Stimulated activated CD8-positive, alpha-beta memory T cell treated with anti-CD3 and anti-CD28 coated beads, Interleukin-4, amount 100 ng/mL, for 4 hours (primary cell): Measurements from ENCODE around the gene GJB3.
A peak's percentile ranks its signal among the peaks of the same experiment; 100 is the strongest.
"Not testable (repeated sequence)": the region's sequence is repeated elsewhere in the genome, so short reads cannot be mapped to it uniquely, and the experiment has no call there.

Source experiments
- DNase-seq, 2 donors: peaks; one replicate each; pipeline ENCODE4 v3.0.0-alpha.2; 2020; ENCODE audit warnings: low read depth in 2 of 2, low spot score in 1 of 2

The GJB3 gene

DNA sequence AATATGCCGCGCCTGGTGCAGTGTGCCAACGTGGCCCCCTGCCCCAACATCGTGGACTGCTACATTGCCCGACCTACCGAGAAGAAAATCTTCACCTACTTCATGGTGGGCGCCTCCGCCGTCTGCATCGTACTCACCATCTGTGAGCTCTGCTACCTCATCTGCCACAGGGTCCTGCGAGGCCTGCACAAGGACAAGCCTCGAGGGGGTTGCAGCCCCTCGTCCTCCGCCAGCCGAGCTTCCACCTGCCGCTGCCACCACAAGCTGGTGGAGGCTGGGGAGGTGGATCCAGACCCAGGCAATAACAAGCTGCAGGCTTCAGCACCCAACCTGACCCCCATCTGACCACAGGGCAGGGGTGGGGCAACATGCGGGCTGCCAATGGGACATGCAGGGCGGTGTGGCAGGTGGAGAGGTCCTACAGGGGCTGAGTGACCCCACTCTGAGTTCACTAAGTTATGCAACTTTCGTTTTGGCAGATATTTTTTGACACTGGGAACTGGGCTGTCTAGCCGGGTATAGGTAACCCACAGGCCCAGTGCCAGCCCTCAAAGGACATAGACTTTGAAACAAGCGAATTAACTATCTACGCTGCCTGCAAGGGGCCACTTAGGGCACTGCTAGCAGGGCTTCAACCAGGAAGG lies 4.3 kb downstream of the GJB3 start:
- DNase-seq = no peak

DNA sequence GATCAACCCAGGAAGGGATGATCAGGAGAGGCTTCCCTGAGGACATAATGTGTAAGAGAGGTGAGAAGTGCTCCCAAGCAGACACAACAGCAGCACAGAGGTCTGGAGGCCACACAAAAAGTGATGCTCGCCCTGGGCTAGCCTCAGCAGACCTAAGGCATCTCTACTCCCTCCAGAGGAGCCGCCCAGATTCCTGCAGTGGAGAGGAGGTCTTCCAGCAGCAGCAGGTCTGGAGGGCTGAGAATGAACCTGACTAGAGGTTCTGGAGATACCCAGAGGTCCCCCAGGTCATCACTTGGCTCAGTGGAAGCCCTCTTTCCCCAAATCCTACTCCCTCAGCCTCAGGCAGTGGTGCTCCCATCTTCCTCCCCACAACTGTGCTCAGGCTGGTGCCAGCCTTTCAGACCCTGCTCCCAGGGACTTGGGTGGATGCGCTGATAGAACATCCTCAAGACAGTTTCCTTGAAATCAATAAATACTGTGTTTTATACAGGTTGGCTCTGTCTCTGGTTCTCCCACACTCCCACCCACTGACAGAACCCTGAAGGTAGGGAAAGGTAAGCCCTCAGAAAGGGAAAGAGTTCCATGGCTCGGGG lies 5.0 kb downstream of the GJB3 start:
- no peak for DNase-seq

DNA sequence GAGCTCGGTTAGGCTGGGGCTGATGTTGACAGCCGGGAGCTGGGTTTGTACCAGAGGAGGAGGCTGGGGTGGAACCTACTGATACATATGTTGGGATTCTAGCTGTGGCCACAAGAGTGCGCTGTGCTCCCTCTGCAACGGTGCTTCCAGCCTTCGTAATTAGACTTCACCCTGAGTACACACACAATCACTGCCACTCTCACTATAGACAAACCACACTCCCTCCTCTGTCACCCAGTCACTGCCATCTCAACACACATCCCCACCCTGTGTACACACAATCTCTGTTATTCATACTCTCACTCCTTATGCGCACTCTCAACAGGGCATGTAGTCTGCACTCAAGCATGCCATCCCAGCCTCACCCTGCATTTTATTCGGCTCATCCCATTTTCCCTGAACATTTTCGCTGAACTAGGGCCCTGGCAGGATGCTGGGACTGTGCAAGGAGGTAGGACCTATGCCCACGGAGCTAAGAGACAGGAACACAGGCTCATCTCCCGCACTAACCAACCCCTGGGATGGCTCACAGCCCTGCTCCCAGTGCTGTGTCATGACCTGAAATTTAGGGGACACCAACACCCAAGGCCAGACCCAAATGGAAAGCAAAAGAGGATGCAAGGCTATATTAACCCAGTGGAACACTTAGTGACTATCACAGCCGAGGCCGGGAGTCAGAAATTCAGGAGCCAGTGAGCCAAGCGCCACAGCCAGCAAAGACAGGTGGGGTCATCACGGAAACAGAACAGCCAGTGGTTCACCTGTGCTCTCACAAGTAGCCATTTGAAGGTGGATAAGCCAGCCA lies 5.7 kb downstream of the GJB3 start:
- DNase-seq = peak; percentile 17 to 27

DNA sequence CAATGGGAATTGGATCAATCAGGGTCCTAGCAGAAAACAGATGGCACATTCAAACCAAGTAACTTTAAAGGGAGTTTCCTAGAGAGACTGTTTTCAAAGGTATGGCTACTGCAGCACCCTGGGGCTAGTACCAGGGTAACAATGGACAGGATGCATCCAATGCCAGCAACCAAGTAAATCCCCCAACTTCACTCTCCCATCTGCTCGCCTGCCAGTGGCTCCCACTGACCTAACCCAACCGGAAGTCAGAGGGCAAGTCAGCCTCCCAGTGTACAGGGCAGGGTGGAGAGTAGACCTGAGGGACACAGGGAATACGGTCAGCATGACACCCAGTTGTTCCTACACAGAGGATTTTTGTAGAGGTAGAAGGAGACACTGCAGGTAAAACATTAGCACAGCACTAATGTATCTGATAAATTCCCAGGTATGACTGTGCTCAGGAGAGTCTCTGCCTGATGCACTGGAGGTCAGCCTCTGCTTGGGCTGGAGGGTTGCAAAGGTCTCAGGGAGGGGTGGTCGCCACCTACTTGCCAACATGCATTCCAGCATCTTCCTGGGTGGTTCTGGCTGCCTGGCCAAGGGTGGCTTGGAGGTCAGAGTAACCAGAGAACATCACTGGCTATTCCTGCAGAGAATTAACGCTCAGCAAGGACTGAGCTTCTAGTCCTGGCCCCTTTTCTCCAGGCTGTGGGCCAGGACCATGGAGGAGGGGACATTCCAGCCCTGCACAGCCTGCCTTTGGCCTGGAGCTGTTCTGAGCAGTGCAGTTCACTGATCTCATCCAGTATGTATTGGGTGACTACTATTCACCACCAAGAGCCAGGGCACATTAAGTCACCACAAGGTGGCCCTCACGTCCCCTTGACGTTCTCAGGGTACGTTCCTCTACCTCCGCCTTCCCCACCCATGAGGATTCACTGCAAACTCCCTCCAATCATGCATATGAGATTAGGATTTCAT lies 6.7 kb downstream of the GJB3 start:
- no peak for DNase-seq

DNA sequence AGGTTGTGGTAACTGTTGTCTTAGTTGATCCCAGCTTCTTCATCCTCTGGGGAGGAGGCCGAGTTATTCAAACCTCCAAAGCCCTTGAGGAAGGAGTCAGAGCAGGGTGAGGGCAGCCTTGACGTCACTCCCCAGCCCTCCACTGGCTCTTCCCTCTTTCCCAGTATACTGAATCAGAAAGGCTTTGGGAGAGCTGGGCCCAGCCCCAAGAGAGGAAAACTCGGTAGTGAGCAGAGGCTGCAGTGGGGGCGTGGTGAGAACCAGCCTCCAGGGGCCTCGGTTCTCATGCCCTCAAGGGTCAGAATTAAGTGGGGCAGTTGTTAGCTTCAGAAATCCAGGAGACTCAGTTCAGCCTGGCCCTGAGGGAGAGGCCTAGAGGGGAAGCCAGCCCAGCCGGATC lies 10.0 kb downstream of the GJB3 start:
- DNase-seq = no peak

DNA sequence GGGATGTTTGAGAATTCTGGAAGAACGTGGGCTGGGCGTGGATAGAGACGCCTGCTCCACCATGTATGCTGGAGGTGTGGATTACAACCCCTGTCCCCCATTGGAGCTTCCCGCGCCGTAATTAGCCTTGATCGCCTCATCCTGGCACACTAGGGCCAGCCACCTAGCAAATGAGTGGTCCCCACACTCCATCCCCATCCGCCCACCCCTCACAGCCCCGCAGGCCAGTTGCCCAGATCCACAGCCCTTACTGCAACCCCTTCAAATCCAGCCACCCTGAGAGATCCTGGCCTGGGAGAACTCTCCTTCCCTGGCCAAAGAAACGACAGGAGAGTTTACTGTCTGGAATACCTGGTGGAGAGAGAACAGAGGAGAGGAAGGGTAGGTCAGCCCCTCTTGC lies 11.4 kb downstream of the GJB3 start:
- no peak for DNase-seq

DNA sequence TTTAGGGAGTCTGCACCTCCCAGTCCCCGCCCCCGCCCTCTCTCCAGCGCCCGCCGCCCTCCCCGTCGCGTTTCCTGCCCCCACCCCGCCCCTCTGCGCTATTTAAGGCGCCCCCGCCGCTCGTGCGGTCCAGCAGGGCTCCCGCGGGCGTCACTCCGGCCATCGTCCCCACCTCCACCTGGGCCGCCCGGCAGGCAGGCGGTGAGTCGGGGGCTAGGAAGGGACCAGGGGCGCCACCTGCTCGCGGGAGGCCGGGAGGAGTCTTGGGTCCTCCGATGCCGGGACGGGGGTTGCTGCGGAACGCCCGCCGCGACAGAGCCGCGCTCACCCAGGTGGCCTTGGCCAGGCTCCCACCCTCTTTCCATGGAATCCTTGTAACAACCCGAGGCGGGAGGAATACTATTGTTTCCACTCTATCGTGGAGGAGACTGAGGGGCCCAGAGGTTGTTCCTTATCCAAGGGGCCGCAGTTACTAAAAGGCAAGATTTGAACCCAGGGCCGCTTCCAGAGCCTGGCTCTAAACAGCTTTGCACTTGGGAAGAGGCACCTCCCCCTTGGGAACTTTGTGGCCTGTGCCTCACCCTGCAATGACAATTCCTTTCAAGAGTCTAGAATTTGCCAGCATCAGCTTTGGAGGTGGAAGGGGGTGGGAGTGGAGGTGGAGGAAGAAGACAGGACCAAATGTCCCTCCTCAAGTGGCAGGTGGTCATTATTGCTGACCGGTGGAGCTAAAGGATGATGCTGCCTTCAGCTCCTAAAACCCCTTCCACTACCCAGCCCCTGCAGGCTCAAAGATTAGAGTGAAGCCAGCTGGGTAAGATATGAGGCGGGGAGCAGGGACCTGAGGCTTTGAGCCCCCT lies 12.1 kb downstream of the GJB3 start, which contains the start of gene GJA4:
TSS of gene GJA4 (plus strand) at position 132 of the 860 bp plus-strand sequence. CDS start 1,215 bp downstream, outside the sequence.
- DNase-seq = no peak

DNA sequence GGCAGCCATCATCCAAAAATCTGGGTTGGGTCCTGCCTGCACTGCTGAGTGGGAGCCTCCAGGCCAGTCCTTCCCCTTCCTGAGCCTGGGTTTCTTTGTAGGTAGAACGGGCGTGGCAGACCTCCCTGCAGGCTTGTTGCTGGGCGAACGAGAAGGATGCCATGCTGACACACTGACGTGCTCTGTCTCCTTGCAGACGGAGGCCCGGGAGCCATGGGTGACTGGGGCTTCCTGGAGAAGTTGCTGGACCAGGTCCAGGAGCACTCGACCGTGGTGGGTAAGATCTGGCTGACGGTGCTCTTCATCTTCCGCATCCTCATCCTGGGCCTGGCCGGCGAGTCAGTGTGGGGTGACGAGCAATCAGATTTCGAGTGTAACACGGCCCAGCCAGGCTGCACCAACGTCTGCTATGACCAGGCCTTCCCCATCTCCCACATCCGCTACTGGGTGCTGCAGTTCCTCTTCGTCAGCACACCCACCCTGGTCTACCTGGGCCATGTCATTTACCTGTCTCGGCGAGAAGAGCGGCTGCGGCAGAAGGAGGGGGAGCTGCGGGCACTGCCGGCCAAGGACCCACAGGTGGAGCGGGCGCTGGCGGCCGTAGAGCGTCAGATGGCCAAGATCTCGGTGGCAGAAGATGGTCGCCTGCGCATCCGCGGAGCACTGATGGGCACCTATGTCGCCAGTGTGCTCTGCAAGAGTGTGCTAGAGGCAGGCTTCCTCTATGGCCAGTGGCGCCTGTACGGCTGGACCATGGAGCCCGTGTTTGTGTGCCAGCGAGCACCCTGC lies 13.2 kb downstream of the GJB3 start:
- DNase-seq = no peak

DNA sequence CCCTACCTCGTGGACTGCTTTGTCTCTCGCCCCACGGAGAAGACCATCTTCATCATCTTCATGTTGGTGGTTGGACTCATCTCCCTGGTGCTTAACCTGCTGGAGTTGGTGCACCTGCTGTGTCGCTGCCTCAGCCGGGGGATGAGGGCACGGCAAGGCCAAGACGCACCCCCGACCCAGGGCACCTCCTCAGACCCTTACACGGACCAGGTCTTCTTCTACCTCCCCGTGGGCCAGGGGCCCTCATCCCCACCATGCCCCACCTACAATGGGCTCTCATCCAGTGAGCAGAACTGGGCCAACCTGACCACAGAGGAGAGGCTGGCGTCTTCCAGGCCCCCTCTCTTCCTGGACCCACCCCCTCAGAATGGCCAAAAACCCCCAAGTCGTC lies 13.8 kb downstream of the GJB3 start:
- DNase-seq = no peak

DNA sequence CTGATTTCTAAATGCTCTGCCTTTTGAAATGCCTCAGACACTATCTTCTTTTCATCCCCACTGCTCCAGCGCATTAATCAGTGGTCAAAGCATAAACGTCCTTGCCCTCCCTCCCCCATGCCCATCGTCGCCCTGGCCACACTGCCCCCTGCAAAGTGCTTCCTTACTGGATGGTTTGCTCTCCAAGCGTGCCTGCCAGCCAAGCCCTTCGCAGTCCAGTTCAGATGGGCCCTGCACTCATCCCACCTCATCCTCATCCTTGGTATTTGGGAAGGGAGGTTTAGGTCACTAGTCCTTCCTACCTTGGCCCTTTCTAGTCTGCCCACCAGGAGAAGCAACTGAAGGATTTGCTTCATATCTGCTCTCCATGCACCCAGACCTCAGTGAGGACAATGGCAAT lies 14.9 kb downstream of the GJB3 start:
- no peak for DNase-seq

DNA sequence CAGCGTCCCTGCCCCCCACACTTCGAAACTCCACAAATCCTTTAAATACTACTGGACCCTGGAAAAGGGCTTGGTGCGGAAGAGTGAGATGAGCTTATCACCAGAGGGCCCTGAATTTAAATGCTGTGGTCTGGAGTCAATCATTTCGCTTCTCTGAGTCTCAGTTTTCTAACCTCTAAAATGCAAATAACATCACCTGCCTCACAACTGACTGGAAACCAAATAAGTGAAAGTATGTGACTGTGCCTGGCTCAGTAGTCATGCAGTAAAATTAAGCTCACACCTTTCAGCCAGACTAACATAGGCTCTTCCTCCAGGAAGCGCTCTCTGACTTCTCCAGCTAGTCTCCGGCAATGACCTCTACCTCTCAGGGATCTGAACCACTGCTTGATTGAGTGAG lies 16.0 kb downstream of the GJB3 start:
- DNase-seq = no peak

DNA sequence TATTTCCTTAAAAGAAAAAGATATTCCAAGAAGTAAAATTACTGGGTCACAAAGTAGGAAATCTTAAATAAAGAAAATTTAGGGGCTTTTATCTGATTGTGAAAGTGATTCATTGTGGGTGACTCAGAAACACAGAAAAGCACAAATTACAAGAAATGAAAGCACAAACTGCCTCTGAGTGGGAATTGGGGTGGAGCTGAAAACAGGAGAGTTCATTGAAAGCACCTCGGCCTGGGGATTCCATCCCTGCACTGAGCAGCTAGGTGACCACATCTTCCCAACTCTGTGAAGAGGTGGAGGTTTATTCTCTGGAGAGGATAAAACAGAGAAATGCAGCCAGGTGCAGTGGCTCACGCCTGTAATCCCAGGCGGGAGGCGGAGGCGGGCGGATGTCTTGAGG lies 19.2 kb downstream of the GJB3 start:
- no peak for DNase-seq

DNA sequence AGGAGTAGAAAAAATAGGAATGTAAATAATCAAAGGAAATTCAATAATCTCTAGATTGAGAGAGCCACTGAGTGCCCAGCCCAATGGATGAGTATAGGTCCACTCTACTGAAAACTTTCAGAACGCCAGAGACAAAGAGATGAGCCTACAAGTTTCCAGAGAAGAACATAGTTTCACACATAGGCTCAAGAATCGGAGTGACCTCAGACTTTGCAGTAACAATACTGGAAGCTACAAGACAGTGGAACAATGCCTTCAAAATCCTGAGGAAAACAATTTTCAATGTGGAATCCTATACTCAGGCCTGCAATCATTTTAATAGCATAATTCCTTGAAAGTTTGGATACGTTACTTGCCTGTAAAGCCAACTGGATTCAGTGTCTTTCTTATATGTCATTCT lies 22.8 kb downstream of the GJB3 start:
- no peak for DNase-seq

DNA sequence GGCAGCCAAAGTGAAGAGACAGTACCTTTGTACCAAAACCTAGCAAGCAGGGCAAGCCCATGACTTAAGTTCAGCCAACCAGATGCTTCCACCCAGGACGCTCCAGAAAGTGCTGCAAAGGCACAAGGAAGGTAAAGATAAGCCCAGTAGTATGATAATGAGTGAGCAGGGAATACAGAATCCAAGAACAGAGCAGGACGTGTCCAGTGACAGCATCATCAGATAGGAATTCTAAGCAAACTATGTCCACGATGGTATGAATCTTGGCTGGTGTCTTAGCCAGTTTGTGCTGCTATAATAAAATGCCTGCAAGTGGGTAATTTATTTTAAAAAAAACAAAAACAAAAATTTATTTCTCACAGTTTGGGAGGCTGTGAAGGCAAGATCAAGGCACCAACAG lies 25.4 kb downstream of the GJB3 start:
- no peak for DNase-seq

DNA sequence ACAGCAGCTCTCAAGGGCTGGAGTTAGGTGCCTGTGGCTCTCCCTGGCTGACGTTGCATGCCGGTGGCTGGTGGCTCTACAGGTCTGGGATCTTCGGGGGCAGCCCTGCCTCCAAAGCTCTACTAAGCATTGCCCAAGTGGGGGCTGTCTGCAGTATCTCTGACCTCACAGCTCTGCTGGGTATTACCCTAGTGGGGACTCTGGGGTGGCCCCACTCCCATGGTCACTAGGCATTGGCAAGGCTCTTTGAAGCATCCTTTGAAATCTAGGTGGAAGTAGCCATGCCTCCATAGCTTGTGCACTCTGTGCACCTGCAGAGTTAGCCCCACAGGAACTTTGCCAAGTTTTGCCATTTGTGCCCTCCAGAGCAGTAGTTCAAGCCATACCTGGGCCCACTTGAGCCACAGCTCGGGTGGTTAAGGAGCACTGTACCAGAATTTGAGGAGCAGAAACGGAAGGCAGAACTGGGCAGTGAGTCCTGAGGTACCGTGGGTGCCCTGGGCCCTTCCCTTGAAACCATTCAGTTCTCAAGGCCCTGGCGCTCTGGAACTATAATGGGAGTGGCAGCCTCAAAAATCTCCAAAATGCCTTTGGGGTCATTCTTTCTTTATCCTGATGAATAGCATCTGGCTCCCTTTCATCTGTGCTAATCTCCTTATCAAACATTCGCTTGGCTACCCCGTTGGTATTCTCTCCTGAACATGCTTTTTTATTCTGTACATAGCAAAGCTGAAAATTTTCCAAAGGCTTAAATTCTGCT lies 27.2 kb downstream of the GJB3 start:
- no peak for DNase-seq

DNA sequence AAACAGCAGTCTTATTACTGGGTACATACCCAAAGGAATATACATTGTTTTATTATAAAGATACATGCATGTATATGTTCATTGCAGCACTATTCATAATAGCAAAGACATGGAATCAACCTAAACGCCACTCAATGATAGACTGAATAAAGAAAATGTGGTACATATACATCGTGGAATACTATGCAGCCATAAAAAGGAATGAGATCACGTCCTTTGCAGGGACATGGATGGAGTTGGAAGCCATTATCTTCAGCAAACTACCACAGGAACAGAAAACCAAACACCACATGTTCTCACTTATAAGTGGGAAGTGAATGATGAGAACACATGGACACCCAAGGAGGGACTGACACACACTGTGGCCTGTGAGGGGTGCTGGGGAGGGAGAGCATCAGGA lies 29.8 kb downstream of the GJB3 start:
- not testable (repeated sequence) for DNase-seq

DNA sequence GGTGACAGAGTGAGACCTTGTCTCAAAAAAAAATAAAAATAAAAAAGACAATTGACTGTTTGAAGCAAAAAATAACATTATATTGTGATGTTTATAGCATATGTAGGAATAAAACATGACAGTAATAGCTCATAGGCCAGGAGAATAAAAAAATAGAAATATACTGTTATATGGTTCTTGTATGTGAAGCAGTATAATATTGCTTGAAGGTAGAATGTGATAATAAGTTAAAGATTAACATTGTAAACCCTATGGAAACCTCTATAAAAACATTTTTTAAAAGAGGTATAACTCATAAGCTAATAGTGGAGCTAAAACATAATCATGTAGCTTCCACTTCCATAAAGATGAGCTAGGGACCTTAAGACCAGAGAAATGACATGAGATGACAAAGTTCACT lies 35.3 kb downstream of the GJB3 start:
- no peak for DNase-seq

DNA sequence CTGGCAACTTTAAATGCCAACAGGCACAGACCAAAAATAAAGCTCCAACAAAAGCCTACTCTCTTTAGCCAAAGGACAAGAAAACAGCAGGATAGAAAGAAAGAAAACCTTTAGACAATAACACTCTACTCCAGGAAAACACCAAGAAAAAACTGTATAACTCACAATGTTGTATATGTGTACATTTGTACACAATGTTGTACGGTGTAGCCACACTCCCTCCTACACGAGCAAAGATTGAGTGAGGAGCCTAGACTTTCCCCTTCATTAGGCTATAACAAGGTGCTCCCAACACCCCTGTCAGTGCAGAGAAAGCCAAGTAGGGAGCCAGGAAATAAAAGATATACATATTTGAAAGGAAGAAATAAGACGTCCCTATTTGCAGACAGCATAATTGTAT lies 35.8 kb downstream of the GJB3 start:
- DNase-seq = no peak

DNA sequence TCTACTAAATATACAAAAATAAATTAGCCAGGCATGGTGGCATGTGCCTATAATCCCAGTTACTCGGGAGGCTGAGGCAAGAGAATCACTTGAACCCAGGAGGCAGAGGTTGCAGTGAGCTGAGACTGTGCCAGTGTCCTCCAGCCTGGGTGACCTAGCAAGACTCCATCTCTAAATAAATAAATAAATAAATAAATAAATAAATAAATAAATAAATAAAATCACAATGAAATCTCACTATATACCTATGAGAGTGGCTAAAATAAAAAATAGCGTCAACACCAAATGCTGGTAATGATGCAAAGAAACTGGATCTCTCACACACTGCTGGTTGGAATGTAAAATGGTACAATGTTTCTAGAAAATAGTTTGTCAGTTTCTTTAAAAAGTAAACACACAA lies 37.8 kb downstream of the GJB3 start:
- not testable (repeated sequence) for DNase-seq
